K562 (cell line): ENCODE data around the gene RSPH6A. TPM values are rescaled to one million over a fixed set of nuclear protein-coding genes. Genes with fewer than 3 reads are reported as not detected.
A peak's percentile ranks its signal among the peaks of the same experiment; 100 is the strongest.

Source experiments
- CBX5 ChIP-seq: IDR thresholded peaks from 2 replicates; pipeline ENCODE4 v1.6.1; 2014; ENCODE audit warnings: low read depth, borderline replicate concordance
- CHD1 ChIP-seq: fragments of 200-600 bp; sonication (generic); IDR thresholded peaks from one replicate; pipeline ENCODE4 v1.6.1; 2012; ENCODE audit warnings: mild to moderate bottlenecking, moderate library complexity, low read length, inconsistent platforms
- EP300 ChIP-seq: IDR thresholded peaks from 2 replicates; pipeline ENCODE4 v1.6.1; 2012; ENCODE audit warnings: low read length, improper control_type of control experiment
- MCM3 ChIP-seq: fragments of 450-650 bp; IDR thresholded peaks from 2 replicates; pipeline ENCODE4 v1.6.1; 2016
- RAD51 ChIP-seq: fragments of 450-650 bp; IDR thresholded peaks from 2 replicates; pipeline ENCODE4 v1.7.1; 2016; ENCODE audit warnings: low read depth, mild to moderate bottlenecking, borderline replicate concordance
- RFX1 ChIP-seq: fragments of 450-650 bp; IDR thresholded peaks from 2 replicates; pipeline ENCODE4 v1.6.1; 2016; ENCODE audit warnings: mild to moderate bottlenecking, moderate library complexity
- RFX7 ChIP-seq: fragments of 250-450 bp; sonication (Bioruptor Pico); IDR thresholded peaks from 2 replicates; pipeline ENCODE4 v1.5.1; 2021; ENCODE audit warnings: mild to moderate bottlenecking
- ZNF263 ChIP-seq: sonication (generic); formaldehyde crosslinking; IDR thresholded peaks from 2 replicates; pipeline ENCODE4 v1.8.0; 2022; ENCODE audit warnings: mild to moderate bottlenecking, missing genetic modification reagents, borderline replicate concordance
- ZNF384 ChIP-seq: IDR thresholded peaks from 2 replicates; pipeline ENCODE4 v1.6.1; 2012; ENCODE audit warnings: low read depth, low read length, improper control_type of control experiment
- ZNF436 ChIP-seq: fragments of 250-450, 450-650 bp; sonication (Bioruptor Pico); formaldehyde crosslinking; IDR thresholded peaks from 2 replicates; pipeline ENCODE4 v1.7.0; 2020; ENCODE audit warnings: mild to moderate bottlenecking
- ZNF76 ChIP-seq: fragments of 250-450 bp; sonication (Bioruptor Pico); IDR thresholded peaks from 2 replicates; pipeline ENCODE4 v1.4.0; 2020; ENCODE audit warnings: mild to moderate bottlenecking, moderate library complexity, borderline replicate concordance
- ZNF778 ChIP-seq: fragments of 450-650 bp; formaldehyde crosslinking; IDR thresholded peaks from 2 replicates; pipeline ENCODE4 v1.4.0; 2020; ENCODE audit warnings: mild to moderate bottlenecking, moderate library complexity
- ZZZ3 ChIP-seq: fragments of 450-650 bp; IDR thresholded peaks from 2 replicates; pipeline ENCODE4 v1.6.1; 2016; ENCODE audit warnings: antibody characterized with exemption, mild to moderate bottlenecking, moderate library complexity
- polyA plus RNA-seq, 8 experiments: library from polyadenylated mRNA; depleted of rRNA in 4 of 8; stranded (reverse) in 5 of 8; unstranded in 3 of 8; fragments of >200 nt; fragmentation: Nextera tagmentation in 2 of 8; fragmentation: Illumina TruSeq in 1 of 8; extraction: Ambion mirVana in 2 of 8; extraction: Trizol in 1 of 8; gene quantifications; 2 replicates each; pipeline versions ENCODE4 v1.2.1 to v1.2.3, GENCODE V29; 2011 to 2014; ENCODE audit warnings: inconsistent platforms in 1 of 8, missing spikeins in 1 of 8
- total RNA-seq, 7 experiments: library from RNA; depleted of rRNA in 6 of 7; stranded (reverse); fragments of >200 nt in 6 of 7; fragmentation: Illumina TruSeq in 2 of 7; extraction: Trizol in 2 of 7; gene quantifications; 2 replicates each; pipeline versions ENCODE4 v1.2.1 to v1.2.3, GENCODE V29; 2011 to 2021; ENCODE audit warnings: low replicate concordance in 1 of 7
- TF ChIP-seq, protein P1 (sequence below): fragments of 250-450 bp; sonication (Bioruptor Pico); IDR thresholded peaks from 2 replicates; pipeline ENCODE4 v1.9.0; 2021; ENCODE audit warnings: mild to moderate bottlenecking
- TF ChIP-seq, protein P2 (sequence below): fragments of 450-650 bp; IDR thresholded peaks from 2 replicates; pipeline ENCODE4 v1.6.1; 2018; ENCODE audit warnings: mild to moderate bottlenecking, low read depth; ENCODE audit not compliant: partially characterized antibody
- TF ChIP-seq, protein P3 (sequence below): sonication (generic); formaldehyde crosslinking; IDR thresholded peaks from 2 replicates; pipeline ENCODE4 v1.8.1; 2023; ENCODE audit warnings: mild to moderate bottlenecking, missing genetic modification reagents

Gene RSPH6A
- total and polyA plus RNA-seq, 9 of the 15 experiments (the other 6 are each of a cell fraction or from before 2014, with no cell fraction given): 0.03 to 0.15 (median 0.07) TPM; not detected in 5

DNA sequence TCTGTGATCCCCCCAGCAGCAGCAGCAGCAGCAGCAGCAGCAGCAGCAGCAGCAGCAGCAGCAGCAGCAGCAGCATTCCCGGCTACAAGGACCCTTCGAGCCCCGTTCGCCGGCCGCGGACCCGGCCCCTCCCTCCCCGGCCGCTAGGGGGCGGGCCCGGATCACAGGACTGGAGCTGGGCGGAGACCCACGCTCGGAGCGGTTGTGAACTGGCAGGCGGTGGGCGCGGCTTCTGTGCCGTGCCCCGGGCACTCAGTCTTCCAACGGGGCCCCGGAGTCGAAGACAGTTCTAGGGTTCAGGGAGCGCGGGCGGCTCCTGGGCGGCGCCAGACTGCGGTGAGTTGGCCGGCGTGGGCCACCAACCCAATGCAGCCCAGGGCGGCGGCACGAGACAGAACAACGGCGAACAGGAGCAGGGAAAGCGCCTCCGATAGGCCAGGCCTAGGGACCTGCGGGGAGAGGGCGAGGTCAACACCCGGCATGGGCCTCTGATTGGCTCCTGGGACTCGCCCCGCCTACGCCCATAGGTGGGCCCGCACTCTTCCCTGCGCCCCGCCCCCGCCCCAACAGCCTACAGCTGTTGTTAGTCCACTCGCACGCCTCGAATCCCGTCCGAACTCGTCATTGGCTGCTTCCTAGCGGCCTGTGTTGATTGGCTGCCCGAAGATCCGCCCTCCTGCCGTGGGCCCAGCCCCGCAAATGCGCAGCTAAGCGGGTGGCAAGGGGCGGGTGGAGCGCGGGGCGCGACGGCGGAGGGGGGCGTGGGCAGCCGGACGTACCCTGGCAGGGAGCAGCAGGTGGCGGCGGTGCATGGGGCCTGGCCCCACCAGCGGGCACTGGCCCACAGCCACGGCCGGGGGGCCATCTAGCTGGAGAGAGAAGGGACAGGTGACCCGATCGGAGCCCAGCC is 44.7 kb downstream of the RSPH6A start (continued):
- TF ChIP-seq ZNF263 (CRISPR knock-in tag) (peak; percentile 26; the same call in 1 of the 2 replicates), MCM3 (no peak), RFX1 (no peak), ZZZ3 (no peak), ZNF778 (CRISPR knock-in tag) (no peak), ZNF76 (peak; percentile 25; the same call in 1 of the 2 replicates), ZNF384 (no peak), ZNF436 (CRISPR knock-in tag) (no peak), RFX7 (CRISPR knock-in tag) (no peak), RAD51 (no peak; the same call in 1 of the 2 replicates), EP300 (no peak), CBX5 (no peak), CHD1 (peak; percentile 76)
- TF ChIP-seq, protein P1, sequence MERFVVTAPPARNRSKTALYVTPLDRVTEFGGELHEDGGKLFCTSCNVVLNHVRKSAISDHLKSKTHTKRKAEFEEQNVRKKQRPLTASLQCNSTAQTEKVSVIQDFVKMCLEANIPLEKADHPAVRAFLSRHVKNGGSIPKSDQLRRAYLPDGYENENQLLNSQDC (CRISPR knock-in tag): no peak
- TF ChIP-seq, protein P2, sequence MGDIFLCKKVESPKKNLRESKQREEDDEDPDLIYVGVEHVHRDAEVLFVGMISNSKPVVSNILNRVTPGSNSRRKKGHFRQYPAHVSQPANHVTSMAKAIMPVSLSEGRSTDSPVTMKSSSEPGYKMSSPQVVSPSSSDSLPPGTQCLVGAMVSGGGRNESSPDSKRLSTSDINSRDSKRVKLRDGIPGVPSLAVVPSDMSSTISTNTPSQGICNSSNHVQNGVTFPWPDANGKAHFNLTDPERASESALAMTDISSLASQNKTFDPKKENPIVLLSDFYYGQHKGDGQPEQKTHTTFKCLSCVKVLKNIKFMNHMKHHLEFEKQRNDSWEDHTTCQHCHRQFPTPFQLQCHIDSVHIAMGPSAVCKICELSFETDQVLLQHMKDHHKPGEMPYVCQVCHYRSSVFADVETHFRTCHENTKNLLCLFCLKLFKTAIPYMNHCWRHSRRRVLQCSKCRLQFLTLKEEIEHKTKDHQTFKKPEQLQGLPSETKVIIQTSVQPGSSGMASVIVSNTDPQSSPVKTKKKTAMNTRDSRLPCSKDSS: no peak
- TF ChIP-seq, protein P3, sequence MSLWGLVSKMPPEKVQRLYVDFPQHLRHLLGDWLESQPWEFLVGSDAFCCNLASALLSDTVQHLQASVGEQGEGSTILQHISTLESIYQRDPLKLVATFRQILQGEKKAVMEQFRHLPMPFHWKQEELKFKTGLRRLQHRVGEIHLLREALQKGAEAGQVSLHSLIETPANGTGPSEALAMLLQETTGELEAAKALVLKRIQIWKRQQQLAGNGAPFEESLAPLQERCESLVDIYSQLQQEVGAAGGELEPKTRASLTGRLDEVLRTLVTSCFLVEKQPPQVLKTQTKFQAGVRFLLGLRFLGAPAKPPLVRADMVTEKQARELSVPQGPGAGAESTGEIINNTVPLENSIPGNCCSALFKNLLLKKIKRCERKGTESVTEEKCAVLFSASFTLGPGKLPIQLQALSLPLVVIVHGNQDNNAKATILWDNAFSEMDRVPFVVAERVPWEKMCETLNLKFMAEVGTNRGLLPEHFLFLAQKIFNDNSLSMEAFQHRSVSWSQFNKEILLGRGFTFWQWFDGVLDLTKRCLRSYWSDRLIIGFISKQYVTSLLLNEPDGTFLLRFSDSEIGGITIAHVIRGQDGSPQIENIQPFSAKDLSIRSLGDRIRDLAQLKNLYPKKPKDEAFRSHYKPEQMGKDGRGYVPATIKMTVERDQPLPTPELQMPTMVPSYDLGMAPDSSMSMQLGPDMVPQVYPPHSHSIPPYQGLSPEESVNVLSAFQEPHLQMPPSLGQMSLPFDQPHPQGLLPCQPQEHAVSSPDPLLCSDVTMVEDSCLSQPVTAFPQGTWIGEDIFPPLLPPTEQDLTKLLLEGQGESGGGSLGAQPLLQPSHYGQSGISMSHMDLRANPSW (CRISPR knock-in tag): no peak
